Stimulated activated naive CD8-positive, alpha-beta T cell treated with anti-CD3 and anti-CD28 coated beads, Interleukin-15, amount 100 ng/mL, for 72 hours (primary cell): Measurements from ENCODE around the gene TRIP10.
A peak's percentile ranks its signal among the peaks of the same experiment; 100 is the strongest.

Source experiments
- ATAC-seq: fragments of 150-1000 bp; cut with Tn5 transposase; 2 replicates; pipeline ENCODE4 v1.10.0; 2021; ENCODE audit warnings: mild to moderate bottlenecking, moderate library complexity
- DNase-seq, 2 donors: peaks; one replicate each; pipeline ENCODE4 v3.0.0; 2021 to 2022
- H3K27ac Mint-ChIP-seq, 2 donors: one replicate each; pipeline ENCODE4 v1.8.0; 2022; ENCODE audit warnings: mild to moderate bottlenecking in 2 of 2, mixed read lengths in 2 of 2, moderate library complexity in 2 of 2
- H3K27me3 Mint-ChIP-seq: one replicate; pipeline ENCODE4 v1.8.0; 2022; ENCODE audit warnings: mixed read lengths
- H3K4me1 Mint-ChIP-seq: one replicate; pipeline ENCODE4 v1.8.0; 2022; ENCODE audit warnings: mild to moderate bottlenecking, mixed read lengths
- H3K4me3 Mint-ChIP-seq, 2 donors: one replicate each; pipeline ENCODE4 v1.8.0; 2022; ENCODE audit warnings: mild to moderate bottlenecking in 2 of 2, mixed read lengths in 2 of 2, moderate library complexity in 1 of 2
- H3K9me3 Mint-ChIP-seq, 2 donors: one replicate each; pipeline ENCODE4 v1.8.0; 2022; ENCODE audit warnings: mixed read lengths in 2 of 2

The TRIP10 gene

DNA sequence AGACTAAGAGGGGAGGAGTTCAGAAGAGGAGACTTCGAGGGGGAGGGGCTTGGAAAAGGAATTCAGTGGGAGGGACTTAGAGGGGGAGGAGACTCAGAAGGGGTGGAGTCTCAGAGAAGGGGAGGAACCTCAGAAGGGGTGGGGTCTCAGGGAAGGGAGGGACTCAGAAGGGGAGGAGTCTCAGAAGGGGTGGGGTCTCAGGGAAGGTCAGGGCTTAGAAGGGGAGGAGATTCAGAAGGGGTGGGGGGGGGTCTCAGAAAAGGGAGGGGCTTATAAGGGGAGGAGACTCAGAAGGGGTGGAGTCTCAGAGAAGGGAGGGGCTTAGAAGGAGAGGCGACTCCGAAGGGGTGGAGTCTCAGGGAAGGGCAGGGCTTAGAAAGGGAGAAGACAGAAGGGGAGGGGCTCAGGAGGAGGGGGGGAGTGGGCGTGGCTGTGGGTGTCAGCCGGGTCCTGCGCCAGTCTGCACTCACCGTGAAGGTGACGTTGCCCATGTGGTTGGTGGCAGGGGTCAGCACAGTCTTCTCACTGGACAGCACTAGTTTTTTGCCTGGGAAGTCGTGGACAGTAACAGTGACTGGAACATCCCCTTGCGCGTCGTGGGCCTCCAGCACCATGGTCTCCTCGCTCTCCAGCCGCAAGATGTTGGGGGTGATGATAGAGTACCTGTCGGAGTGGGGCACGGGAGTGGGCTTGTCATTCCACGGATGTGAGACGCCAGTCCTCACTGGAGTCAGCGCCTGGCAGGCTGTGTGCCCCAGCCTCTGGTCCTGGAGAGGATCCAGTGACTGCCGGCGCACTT lies 20.5 kb upstream of the TRIP10 start:
- Mint-ChIP-seq H3K27ac (no peak overlapping the region), H3K4me3 (no peak overlapping the region), H3K9me3 (peaks cover 7 to 9% of the 10 kb centered on the region in 2 donors), H3K27me3 (no peaks in the 10 kb centered on the region), H3K4me1 (peaks cover 34% of the 10 kb centered on the region)
- peak in 1 of 2 donors; percentile 32 for DNase-seq
- peak; percentile 32 for ATAC-seq

DNA sequence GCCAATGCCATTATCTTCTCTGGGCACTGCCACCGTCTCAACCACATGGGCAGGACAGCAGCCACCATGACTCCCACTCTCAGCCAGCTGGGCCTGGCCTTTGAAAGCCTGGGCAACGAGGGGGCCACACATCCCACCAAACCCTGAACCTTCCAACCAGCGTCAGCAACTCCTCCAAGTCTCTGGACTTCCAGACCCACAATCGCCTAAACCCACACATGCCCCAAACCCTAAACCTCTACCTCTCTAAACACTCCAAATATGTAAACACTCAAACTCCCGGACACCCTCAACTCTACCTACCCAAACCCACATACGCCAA lies 20.0 kb upstream of the TRIP10 start:
- Mint-ChIP-seq H3K4me3 (no peak overlapping the region), H3K9me3 (peaks cover 7 to 9% of the 10 kb centered on the region in 2 donors), H3K27ac (no peak overlapping the region), H3K4me1 (peaks cover 34% of the 10 kb centered on the region), H3K27me3 (no peaks in the 10 kb centered on the region)
- DNase-seq (no peak), ATAC-seq (no peak)

DNA sequence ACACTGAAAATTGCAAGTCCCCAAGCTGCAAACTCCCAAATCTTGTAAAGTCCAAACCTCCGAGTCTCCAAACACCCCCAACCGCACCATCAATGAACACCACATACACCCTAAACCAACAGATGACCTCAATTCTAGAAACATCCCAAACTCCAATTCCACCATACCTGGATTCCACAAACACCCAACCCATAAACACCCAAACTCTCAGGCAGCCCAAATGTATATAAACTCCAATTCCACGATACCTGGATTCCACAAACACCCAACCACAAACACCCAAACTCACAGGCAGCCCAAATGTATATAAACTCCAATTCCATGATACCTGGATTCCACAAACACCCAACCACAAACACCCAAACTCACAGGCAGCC lies 19.5 kb upstream of the TRIP10 start:
- ATAC-seq, result no peak
- DNase-seq, result no peak
- H3K4me3 Mint-ChIP-seq, result no peak overlapping the region
- H3K4me1 Mint-ChIP-seq, result peaks cover 34% of the 10 kb centered on the region
- H3K9me3 Mint-ChIP-seq, result peaks cover 7 to 9% of the 10 kb centered on the region in 2 donors
- H3K27me3 Mint-ChIP-seq, result no peaks in the 10 kb centered on the region
- no peak overlapping the region for H3K27ac Mint-ChIP-seq

DNA sequence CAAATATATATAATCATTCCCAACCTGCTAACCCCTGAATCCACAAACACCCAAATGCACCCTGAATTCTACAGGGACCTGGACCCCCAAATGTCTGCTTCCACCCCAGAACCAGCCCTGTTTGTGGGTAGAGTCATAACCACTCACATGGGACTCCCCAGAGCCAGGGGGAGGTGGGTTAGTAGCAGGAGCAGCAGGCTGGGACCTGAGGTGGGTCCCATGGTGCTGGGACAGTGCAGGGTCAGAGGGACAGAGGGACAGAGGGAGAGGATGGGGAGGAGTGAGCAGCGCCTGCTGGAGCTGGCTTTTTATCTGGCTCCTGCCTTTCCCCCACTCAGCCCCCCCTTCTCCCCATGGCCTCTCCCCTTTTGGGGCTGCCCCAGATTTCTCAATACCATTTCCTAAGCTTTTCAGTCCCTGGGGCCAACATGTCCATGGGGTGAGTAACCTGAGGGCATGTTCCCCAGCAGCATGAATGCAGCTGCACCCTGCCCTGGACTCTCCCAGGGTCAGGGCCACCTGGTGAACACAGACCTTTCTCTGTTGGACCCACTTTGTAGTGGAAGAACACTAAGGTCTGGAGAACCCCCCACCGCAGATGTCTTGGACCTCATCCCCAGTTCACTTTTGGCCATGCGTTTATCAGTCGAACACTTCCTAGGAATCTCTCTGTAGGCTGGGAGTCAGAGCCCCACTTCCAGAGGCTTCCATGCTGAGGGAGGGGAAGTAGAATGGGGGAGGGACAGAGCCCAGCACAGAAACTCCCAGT lies 18.9 kb upstream of the TRIP10 start, which contains the start of gene C3:
Gene C3 (minus strand): TSS at position 282 of the 769 bp plus-strand sequence. CDS start 61 bp downstream, at position 221.
- Mint-ChIP-seq H3K27ac (no peak within 1 kb of the TSS), H3K27me3 (no peaks in the 10 kb centered on the region), H3K4me3 (no peak within 1 kb of the TSS), H3K4me1 (peaks cover 39% of the 10 kb centered on the region), H3K9me3 (peaks cover 7 to 9% of the 10 kb centered on the region in 2 donors)
- DNase-seq (no peak), ATAC-seq (peak; percentile 54)

DNA sequence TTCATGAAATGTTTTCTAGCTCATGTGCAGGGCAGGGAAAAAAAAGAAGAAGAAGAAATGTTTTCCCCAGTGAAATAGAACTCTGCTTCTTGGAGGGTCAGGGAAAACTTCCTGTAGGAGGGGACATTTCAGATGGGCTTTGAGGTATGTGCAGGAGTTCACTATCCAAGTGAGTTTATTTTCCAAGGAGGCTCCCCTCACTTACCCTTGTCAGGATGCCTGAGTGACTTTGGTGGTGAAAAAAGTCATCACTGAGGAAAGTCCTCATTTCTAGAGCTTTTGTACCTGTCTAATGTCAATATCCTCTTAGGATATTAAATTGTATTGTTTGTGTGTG lies 18.4 kb upstream of the TRIP10 start:
- H3K27ac Mint-ChIP-seq, result no peak overlapping the region
- DNase-seq, result no peak
- H3K9me3 Mint-ChIP-seq, result peaks cover 7 to 9% of the 10 kb centered on the region in 2 donors
- peaks cover 42% of the 10 kb centered on the region for H3K4me1 Mint-ChIP-seq
- no peaks in the 10 kb centered on the region for H3K27me3 Mint-ChIP-seq
- no peak overlapping the region for H3K4me3 Mint-ChIP-seq
- no peak for ATAC-seq

DNA sequence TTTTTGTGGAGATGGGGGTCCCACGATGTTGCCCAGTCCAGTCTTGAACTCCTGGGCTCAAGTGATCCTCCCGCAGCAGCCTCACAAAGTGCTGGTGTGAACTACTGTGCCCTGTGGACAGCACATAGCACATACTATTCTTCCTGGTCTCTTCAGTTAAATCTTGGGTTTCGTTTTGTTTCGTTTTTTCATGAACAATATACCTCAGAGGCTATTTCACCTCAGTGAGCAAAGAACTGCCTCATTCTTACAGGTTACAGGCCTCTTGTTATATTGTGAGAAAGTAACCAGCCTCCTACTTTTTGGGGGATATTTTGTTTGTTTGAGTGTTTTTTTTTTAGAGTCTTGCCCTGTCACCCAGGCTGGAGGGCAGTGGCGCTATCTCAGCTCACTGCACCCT lies 17.7 kb upstream of the TRIP10 start:
- no peak for ATAC-seq
- no peak overlapping the region for H3K4me3 Mint-ChIP-seq
- H3K4me1 Mint-ChIP-seq, result peaks cover 42% of the 10 kb centered on the region

DNA sequence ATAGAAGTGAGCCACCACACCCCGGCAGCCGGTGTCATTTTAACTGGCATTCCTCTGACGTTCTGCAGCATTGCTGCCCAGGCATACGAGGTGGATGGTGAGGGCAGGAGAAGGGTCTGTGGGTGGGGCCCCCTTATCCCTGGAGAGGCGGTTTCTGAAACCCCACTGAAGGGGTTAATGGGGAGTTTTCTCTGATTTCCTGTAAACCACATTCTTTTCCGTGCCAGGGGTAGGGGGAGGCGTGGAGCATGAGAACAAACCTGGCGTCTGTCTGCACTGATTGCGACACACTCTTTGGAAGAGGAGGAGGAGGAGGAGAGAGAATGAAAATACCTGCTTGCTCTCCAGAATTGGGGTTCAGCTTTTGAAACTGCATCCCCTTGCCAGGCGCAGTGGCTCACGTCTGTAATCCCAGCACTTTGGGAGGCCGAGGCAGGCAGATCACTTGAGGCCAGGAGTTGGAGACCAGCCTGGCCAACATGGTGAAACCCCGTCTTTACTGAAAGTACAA lies 16.3 kb upstream of the TRIP10 start:
- Mint-ChIP-seq H3K27me3 (no peaks in the 10 kb centered on the region), H3K4me1 (peaks cover 34% of the 10 kb centered on the region), H3K27ac (no peak overlapping the region), H3K9me3 (no peaks in the 10 kb centered on the region), H3K4me3 (peak overlapping the region in 1 of 2 donors; percentile 11)
- DNase-seq, result no peak
- no peak for ATAC-seq

More for the DNA sequence above, 17.7 kb upstream of the TRIP10 start:
- Mint-ChIP-seq H3K9me3 (peaks cover 7 to 9% of the 10 kb centered on the region in 2 donors), H3K27me3 (no peaks in the 10 kb centered on the region), H3K27ac (no peak overlapping the region)
- DNase-seq, result no peak

DNA sequence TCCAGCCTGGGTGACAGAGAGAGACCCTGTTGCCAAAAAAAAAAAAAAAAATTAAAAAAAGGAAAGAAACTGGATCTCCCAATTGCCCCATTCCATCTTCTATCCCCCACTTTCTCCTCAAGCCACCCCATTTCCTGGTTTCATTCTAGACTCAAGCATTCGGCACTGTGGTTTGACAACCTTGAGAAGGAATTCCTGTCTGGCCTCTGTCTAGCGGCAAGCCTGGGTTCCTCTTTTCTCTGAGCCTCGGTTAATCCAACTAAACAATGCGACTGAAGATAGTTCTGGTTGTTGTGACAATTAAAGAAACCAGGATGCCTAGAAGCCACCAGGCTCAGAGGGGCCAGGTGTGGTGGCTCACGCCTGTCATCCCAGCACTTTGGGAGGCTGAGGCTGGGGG lies 15.7 kb upstream of the TRIP10 start:
- Mint-ChIP-seq H3K27me3 (no peaks in the 10 kb centered on the region), H3K4me1 (peaks cover 34% of the 10 kb centered on the region), H3K4me3 (no peak overlapping the region), H3K27ac (no peak overlapping the region), H3K9me3 (no peaks in the 10 kb centered on the region)
- DNase-seq (no peak), ATAC-seq (no peak)

DNA sequence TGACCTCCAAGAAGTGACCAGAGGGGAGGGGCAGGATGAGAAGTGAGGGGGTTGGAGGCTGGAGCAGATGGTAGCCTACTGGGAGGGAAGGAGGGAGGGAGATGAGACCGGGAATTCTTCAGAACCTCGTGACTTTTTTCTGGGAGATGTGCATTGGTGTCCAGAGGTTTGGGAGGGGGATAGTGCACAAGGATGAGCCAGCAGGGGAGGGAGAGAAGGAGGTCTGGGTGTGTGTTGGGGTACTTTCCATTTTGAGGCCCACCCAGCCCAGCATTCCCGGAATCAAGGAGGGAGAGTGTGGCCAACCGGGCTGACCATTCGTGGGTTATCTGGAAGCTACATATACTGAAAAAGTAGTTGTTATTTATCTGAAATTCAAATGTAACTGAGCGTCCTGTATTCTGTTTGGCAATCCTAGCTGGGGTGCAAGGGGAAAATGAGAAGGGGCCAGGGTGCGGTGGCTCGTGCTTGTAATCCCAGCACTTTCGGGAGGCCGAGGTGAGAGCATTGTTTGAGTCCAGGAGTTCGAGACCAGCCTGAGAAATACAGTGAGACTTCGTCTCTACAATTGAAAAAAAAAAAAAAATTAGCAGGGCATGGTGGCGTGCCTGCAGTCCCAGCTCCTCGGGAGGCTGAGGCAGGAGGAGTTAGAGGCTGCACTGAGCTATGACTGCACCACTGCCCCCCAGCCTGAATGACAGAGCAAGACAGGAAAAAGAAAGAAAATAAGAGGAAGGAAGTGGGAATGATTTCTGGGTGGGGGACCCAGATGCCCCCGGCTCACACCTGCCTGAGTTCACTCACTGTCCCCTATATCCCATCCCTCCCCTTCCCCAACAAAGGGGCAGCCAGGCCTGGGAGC lies 14.6 kb upstream of the TRIP10 start:
- no peak overlapping the region for H3K27ac Mint-ChIP-seq
- no peak for DNase-seq
- ATAC-seq, result no peak
- H3K9me3 Mint-ChIP-seq, result no peaks in the 10 kb centered on the region
- no peaks in the 10 kb centered on the region for H3K27me3 Mint-ChIP-seq
- H3K4me1 Mint-ChIP-seq, result peaks cover 28% of the 10 kb centered on the region
- no peak overlapping the region for H3K4me3 Mint-ChIP-seq

DNA sequence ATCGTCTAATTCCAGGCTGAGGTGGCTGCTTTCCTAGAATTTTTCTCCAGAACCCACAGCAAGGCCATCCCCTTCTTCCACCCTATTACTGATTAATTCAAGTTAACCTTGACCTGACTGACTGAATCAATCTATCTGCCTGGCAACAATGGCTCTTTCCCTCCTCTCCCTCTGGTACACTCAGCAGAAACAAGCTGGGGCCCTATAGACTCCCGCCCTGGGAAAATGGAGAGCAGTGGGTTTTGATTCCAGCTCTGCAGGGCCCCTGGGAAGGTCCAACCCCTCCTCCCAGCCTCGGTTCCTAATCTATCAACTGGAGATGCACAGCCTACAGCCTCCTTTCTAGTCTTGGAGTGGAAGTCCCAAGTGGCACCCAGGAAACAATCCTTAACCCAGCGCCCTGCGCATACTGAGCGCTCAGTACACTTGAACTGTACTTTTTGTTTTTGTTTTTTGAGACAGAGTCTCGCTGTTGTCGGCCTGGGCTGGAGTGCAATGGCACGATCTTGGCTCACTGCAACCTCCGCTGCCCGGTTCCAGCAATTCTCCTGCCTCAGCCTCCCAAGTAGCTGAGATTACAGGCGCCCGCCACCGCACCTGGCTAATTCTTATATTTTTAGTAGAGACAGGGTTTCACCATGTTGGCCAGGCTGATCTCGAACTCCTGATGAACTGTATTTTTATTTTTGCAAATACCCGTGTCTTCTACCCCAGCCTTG lies 13.8 kb upstream of the TRIP10 start:
- peaks cover 20% of the 10 kb centered on the region for H3K4me1 Mint-ChIP-seq
- DNase-seq, result no peak
- H3K9me3 Mint-ChIP-seq, result no peaks in the 10 kb centered on the region
- H3K27me3 Mint-ChIP-seq, result no peaks in the 10 kb centered on the region
- H3K27ac Mint-ChIP-seq, result peak overlapping the region in 1 of 2 donors; percentile 59
- no peak for ATAC-seq
- H3K4me3 Mint-ChIP-seq, result no peak overlapping the region

DNA sequence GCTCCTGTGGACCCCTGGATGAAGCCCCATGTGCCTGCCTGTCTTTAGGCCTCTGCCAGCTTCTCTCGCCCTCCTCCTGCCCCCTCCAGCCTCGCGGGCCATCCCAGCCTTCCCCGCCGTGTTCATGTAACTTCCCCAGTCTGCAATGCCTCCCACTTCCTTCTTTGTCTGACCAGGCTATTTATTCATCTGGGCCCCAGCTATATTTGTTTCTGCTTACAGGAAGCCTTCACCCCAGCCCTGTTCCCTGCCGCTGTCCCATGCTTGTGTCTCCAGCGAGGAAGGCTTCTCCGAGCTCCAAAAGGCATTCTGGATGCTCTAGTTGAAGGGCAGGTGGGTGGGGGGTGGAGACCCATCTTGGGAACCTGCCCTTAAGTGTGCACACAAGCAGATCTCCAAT lies 11.1 kb upstream of the TRIP10 start:
- H3K27me3 Mint-ChIP-seq, result no peaks in the 10 kb centered on the region
- ATAC-seq (no peak), DNase-seq (no peak)
- H3K4me3 Mint-ChIP-seq, result no peak overlapping the region
- no peak overlapping the region for H3K27ac Mint-ChIP-seq
- no peaks in the 10 kb centered on the region for H3K9me3 Mint-ChIP-seq
- peaks cover 9% of the 10 kb centered on the region for H3K4me1 Mint-ChIP-seq

DNA sequence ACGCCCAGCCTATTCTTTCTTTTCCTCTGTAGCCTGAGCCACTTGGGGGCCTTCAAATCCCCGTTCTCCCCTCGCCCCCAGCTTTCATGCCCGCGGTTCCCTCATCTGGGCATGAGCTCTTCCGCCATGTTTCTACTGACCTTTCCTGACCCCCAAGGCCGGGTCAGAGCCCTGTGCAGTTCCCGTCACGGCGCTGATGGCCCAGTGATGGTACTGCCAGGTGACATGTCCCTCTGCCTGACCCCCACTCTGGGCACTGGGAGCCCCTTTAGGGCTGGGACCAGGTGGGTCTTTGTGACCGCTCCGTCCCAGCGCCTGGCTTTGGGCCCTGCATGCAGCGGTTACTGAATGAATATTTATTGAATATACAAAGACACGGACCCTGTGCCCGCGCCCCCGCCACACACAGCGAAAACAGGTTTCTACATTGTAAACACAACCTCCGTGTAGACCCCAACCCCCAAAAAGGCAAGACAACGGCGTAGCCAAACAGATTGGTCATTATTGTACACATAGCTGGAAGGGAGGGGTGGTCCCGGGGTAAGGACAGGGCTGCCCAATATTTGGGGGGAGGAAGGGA lies 9.8 kb upstream of the TRIP10 start:
- Mint-ChIP-seq H3K27ac (no peak overlapping the region), H3K4me3 (no peak overlapping the region), H3K4me1 (peaks cover 13% of the 10 kb centered on the region), H3K27me3 (no peaks in the 10 kb centered on the region), H3K9me3 (no peaks in the 10 kb centered on the region)
- ATAC-seq (no peak), DNase-seq (no peak)

DNA sequence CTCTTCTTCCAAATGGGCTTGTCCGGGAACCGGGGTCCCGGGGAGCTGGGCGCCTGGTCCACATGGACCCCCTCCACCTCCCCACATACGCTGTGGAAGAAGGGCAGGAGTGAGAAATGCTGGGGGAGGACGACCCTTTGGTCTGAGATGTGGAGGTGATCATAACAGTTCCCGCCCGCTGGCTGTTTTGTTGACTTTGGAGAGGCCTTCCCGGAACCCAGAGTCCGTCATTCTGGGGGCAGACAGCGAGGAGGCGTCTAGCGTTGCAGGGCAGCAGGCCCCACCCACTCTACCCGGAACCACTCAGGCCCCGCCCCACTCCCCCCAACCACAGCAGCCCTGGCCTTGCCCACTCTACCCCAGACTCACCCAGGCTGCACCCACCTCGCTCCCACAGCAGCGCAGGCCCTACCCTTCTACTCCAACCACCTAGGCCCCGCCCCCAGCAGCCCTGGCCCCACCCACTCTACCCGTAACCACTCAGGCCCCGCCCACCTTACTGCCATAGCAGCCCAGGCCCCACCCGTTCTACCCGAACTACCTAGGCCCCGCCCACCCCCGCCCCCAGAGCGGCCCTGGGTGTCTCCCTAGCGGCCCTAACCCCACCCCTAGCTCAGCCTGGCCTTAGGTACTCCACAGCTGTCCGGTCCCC lies 9.2 kb upstream of the TRIP10 start:
- no peak overlapping the region for H3K27ac Mint-ChIP-seq
- H3K4me1 Mint-ChIP-seq, result peaks cover 11% of the 10 kb centered on the region
- DNase-seq, result no peak
- H3K4me3 Mint-ChIP-seq, result no peak overlapping the region
- H3K9me3 Mint-ChIP-seq, result no peaks in the 10 kb centered on the region
- H3K27me3 Mint-ChIP-seq, result no peaks in the 10 kb centered on the region
- ATAC-seq, result peak; percentile 35

DNA sequence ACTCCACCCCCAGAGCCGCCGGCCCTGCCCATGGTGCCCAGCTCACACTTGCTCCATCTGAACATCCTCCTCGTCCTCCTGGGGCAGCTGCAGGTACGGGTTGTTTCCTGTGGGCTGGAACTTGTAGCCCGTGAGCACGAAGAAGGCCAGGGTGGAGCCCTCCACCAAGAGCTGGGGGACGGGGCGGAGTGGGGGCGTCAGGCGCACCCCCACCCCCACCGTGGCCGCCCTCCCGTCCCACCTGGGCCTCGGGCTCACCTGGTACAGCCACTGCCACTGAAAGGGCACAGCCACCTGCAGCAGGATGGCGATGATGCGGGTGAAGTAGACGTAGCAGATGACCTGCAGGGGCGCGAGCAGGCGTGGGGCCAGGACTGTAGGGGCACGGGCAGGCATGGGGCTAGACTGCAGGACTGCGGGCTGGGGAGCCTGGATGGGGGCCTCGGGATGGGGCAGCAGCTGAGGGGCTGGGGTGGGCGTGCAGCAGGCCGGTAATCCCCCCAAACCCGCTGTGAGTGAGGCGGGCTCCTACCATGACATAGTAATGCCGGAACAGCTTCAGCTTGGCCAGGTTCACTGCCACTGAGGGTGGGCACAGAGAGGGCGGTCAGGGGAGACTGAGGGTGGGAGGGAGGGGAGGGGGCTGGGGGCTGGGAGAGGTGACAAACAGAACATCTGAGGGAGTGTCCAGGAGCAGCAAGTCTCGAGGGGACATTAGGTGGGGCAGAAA lies 8.4 kb upstream of the TRIP10 start:
- peaks cover 14% of the 10 kb centered on the region for H3K4me1 Mint-ChIP-seq
- H3K9me3 Mint-ChIP-seq, result no peaks in the 10 kb centered on the region
- peak; percentile 22 for ATAC-seq
- no peak overlapping the region for H3K4me3 Mint-ChIP-seq
- H3K27me3 Mint-ChIP-seq, result no peaks in the 10 kb centered on the region
- no peak overlapping the region for H3K27ac Mint-ChIP-seq
- DNase-seq, result no peak
